NCI-H524 treated with DMSO at 0.1 percent for 48 hours (cell line): ENCODE results near the gene PLB1.

ENCODE experiments used
- DNase-seq: peaks from one replicate; lab custom pipeline; 2025; lab: John Stamatoyannopoulos, UW

PLB1 gene

DNA sequence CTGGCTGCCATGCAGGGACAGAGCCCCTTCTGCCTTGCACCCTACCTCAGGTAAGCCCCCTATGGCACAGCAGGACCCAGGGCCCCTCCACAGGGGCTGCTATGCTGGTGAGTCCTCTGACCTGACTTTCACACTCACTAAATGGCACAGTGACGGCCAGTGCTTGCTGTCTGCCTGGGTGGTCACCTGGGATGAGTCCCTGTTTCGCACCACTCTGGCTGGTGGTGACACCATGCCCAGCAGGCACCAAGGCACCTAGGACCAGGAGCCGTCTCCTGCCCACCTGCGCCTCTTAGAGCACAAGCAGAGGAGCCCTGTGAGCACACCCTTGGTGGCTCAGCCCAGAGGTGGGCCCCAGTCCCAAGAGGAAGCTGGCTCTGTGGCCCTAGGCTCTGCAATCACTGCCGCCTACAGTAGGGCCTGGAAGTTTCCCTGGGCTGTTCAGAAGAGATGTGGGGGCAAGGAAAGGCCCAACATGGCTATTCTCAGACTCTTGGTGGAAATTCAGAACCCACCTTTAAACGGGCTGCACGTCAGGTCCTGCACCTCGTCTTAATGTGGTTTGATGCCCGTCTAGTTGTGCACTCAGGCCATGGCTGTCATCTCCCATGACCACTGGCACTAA is 96.0 kb downstream of the PLB1 start:
- DNase-seq = no peak

DNA sequence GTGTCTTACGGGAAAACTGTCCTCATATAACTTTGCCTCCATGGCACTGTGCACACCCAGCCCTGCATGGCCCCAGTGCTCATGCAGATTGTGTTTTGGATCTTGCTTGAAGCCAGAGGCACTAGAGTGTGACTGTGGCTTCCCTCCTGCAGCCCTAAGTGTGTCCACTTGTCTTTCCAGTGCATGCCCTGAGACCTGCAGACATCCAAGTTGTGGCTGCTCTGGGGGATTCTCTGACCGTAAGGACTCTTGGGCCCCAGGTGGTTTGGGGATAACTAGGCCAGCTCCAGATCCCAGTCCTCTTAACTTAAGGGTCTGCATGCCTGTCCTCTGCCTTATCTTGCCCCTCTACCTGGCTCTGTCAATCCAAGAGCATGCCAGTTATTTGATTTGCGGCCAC is 96.6 kb downstream of the PLB1 start:
- no peak for DNase-seq

DNA sequence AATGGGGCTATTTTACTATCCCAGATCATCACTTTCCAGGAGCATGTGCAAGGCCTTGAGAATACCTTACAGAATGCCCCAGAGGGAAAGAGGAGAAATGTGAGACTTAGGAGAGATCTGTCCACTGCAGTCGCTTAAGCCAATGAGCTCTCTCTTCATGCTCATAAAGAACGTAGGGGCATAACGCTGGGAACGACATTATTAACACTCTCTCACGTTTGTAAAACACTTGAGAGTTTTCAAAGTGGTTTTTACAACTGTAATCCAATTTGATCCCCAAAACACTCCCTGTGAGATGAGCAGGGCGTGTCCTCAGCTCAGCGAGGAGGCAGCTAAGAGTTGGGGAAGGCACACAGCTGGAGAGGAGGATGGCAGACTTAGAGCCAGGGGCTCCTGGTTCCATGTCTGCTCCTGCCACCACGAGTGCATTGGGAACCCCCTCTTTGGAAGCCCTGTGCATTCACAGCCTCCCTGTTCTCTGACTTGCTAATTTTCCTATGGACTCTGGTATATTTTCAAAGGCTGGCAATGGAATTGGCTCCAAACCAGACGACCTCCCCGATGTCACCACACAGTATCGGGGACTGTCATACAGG is 97.4 kb downstream of the PLB1 start:
- DNase-seq = peak; percentile 80

DNA sequence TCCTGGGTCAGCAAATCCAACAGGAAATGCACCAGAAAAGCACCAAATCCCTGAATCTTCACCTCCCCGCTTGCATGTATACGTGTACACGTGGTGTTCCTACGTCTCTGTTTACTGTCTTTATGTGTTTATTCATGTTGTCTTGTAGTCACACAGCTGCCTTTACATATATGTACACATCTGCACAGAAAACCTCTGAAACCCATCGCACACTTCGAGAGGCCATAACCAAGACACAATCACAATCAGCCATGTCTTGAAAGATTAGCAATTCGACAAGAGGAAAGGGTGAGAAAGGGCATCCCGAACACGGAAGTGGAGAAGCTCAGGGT is 98.1 kb downstream of the PLB1 start:
- no peak for DNase-seq

DNA sequence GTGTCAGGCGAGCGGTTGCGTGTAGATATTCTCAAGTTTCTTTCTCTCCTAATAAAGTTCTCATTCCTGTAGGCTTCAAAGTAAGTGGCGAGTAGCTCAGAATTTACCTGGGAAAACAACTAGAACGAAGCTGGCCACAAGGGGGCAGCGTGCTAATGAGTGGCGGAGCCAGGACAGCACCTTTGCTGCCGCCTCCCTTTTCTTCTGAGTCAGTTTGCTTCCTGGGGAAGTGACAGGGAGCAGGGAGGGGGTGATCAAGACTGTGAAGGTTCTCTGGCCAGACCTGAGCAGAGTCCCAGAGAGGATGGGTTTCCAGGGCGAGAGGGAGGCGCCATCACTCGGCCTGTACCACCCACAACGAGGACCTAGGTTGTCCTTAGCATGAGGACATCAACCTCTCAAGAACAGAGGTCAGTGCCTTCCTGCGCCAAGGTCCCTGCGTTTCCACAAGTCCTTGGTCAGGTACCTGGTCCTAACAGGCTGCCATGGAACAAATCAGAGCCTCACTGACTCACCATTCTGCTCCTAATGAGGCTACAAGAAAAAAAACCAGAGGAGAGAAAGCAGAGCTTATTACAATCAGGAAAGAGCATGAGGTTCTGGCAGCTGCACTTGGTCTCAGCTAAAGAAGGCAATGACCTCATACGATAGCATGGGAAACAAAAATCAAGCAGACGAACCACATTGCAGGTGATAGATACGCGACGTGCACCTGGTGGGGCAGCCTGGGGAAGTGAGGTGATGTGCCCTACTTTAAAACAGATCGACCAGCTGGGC is 98.7 kb downstream of the PLB1 start:
- peak; percentile 20 for DNase-seq

DNA sequence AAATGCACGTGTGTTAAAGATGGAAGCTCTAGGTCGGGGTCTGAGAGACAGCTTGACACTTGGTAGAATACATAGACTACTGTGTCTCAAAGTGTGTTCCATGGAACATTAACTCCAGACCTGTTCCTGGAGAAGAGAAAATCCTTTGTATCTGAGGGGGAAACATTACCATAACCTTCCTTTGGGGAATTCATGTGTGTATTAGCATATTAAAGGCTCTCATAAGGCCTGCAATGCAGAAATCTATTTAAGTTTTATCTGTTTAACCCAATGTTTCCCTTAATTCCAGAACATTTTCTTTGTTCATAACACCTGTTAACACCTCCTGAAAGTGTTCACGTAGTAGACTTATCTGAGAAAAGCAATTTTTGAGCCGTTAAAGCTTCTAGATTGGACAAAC is 99.5 kb downstream of the PLB1 start:
- DNase-seq = no peak

DNA sequence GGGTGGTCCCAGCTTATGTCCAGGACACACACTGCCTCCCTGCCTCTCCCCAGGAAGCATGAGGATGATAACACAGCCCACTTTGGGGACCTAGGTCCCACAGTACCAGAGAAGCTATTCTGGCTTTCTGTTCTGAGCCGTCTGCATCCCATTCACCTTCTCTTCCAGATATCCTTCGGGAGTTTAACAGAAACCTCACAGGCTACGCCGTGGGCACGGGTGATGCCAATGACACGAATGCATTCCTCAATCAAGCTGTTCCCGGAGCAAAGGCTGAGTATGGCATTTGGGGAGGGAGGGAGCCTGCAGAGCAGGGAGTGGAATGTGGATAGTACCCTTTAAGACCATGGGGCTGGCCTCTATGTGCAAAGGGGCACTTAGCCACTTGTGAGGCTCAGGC is 102.6 kb downstream of the PLB1 start:
- no peak for DNase-seq

DNA sequence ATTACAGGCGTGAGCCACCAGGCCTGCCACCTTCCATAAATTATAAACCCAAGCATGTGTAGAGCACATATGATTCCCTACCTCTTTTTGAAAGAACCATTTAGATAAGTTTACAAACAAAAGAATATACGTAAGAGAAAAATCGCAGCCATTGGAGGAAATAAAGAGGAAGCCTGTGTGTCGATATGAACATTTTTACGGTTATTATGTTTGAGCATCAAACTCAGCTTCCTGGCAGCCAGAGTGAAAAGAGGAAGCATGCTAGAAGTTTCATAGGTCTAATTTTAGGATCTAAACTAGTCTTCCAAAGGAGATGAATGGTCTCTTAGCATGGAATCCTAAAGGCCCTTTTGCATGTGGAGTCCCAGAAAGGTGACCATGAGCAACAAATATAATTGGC is 104.3 kb downstream of the PLB1 start:
- DNase-seq = no peak

DNA sequence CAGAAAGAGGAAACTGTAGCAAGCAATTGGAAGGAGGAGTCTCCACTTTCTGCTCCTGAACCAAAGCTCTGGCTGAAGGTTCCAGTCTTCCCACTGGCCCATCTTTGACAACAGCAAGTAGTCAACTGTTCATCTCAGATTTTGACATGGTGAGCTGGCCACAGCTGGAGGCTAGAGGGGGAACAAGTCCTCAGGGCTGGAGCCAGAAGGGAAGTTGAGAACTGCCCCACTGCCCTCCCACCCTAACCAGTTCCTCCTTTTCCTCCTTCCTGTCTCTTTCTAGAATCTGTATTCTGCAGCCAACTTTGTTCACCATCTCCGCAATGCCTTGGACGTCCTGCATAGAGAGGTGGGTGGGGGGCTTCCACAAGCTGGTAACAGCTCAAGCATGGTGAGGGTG is 105.8 kb downstream of the PLB1 start:
- DNase-seq = no peak

DNA sequence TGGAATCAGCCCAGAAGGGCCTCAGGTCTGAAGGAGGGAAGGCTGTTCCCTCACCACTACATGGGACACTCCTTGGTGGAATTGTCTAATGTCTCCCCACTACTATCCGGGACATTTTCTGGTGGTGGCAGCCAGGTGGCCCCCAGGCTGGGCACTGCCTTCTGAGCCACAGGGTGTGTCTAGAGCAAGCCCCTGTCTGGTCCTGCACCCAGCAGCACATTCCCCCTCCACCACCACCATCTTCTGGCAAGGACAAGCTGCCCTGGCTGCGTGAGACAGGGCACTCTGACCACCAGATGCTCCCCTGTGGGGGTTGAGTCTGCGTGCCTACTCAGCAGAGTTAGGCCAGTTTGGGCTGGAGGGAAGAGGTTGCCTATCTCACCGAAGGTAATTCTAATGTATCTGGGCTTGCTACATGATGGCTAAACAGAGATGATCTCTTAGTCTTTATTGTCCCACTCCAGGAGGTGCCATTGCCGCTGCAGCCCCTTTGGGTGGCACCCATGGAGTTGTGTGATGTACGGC is 106.3 kb downstream of the PLB1 start:
- no peak for DNase-seq

DNA sequence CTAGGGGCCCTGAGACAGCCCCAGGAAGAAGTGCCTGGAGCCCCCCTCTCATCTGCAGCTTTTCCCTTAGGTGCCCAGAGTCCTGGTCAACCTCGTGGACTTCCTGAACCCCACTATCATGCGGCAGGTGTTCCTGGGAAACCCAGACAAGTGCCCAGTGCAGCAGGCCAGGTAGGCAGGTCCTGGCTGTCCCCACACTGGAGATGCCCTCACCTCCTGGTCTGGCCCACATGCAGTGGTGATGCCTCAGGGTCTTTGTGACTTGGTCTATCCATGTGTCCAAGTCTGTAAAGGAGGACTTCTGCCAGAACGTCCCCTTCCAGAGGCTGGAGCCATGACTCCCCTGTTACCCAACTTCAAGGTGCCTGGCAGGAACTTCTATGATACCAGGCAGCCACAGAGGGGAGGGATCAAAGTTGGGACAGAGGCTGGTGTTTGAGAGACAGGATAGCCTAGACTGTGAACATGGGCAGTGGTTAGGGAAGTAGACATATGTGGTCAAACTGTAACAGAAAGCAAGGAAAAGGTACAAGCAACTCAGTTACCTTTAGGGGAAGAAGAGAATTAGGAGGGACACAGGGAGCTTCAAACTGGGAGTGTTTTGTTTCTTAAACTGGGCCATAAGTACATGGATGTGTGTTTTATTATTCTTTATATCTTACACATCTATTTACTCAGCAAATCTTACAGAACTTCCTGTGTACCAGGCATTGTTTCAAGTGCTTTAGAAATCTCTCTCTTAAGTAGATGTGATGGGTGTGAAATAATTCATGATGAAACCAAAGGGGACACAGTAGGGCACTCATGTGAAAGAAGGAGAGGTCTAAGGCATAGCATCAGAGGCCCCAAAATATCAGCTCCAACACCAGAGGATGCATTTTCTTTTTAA is 107.1 kb downstream of the PLB1 start:
- no peak for DNase-seq

DNA sequence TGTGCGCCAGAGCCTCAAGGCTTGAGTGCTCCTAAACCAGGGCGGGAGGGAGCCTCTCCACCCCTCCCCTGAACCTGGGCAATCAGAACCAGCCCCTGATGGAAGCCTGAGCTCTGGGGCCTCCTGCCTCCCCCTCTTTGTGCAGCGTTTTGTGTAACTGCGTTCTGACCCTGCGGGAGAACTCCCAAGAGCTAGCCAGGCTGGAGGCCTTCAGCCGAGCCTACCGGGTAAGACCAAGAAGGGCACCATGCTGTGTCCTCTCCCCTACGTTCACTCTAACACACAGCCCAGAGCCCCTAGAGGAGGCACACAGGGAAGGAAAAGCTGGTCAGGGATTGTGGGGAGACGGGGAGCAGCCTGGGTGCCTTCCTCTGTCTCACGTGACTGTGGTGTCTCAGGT is 108.0 kb downstream of the PLB1 start:
- no peak for DNase-seq

DNA sequence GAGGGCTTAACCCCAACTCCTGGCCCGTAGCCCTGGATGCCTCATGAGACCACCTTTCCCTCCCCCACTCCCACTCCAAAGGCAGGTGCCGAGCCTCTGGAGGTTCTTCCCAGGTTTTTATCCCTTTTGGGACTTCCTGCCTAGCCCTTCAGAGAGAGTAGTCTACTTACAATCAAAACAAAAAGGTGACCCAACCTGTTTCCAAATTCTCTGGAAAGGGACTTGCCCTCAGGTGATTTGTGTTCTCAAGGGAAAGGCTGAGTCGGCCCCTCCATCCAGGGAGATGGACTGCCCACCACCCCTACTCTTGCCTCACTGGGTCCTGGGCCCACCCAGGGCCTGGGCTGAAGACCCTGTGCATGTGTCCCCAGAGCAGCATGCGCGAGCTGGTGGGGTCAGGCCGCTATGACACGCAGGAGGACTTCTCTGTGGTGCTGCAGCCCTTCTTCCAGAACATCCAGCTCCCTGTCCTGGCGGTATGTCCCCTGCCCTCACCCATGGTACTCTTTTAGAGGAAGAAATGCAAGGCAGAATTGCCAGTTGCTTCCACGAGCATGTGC is 108.5 kb downstream of the PLB1 start:
- no peak for DNase-seq

DNA sequence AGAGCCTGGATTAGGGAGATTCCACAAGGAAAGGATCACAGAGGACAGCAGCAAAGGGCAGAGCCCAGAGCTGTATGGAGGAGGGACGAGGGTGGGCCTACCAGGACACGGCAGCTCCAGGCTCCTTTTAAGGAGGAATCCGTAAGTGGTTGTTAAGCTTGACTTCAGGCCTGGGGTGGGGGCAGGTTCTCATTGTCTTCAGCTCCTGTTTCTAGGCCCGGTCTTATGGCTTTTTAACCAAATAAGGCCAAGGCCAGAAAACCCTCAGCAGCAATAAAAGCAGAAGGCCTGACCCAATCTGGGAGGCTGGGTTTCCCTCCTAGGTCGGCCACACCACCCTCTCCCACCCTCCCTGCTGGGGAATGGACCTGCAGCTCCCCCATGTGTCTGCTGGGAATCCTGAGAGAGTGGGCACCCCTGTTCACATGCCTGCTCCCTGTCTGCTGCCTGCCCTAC is 111.2 kb downstream of the PLB1 start:
- no peak for DNase-seq

DNA sequence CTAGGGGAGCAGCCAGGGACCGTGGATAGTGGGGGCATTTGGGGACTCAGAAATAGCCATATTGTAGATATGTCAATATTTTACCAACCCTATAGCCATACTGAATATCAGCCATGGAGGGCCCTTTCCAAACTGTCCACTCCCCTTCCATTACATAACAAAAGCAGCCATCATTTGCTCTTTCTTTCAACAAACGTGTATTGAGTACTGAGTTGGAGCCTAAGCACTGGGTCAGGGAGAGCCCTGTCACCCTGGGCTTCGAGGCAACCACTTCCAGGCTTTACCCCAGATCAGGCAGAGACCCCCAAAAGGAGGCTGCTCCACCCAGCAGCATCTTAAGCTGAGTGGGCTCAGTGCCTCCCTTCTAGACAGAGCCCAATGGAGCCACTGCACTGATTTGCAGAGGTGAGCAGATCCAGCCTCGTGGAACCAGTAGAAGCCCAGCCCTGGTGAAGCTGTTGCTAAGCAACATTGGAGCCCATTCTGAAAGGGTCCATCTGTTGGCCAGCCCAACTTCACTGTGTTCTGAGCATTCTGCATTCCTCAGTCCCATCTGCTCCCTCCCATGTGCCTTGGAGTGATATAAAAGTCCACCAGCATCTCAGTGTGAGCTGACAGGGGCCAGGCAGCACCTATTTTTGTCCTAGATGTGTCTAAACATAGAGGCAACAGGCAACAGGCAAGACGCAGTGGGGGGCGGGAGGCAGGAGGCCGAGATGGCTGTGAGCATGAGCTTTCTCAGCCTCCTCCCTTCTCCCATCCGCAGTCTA is 112.1 kb downstream of the PLB1 start:
- peak; percentile 85 for DNase-seq

DNA sequence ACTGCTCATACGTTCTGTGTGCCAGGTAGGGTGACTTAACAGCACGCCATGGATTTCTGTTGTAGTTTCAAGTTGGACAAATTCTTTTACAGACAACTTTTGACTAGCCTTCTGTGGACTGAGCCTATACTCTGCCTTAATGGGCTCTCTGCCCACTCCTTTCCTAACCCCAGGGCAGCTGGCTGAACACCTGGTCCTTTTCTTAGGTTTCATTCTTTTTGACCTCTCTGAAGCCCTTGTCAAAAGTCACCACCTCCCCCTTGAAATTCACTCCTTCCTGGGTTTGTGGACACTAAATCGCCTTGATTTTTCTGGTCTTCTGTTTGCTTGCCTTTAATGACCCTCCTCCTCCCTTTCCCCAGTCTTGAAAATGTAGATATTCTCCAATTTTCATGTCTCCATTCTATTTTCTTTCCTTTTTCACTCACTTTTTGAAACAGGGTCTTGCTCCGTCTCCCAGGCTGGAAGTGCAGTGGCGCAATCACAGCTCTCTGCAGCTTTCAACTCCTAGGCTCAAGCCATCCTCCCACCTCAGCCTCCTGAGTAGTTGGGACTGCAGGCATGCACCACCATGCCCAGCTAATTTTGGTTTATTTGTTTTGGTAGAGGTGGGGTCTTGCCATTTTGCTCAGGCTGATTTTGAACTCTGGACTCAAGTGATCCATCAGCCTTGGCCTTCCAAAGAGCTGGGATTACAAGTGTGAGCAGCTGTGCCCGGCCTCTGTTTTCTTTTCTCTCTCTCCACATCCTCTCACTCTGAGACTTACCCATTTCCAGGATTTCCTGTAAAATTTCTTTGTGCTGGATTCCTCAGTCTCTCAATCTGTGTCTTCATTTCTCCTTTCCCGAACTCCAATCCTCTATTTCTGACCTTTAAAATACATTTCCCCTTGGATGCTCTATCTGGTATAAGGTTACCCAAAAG is 112.9 kb downstream of the PLB1 start:
- no peak for DNase-seq

DNA sequence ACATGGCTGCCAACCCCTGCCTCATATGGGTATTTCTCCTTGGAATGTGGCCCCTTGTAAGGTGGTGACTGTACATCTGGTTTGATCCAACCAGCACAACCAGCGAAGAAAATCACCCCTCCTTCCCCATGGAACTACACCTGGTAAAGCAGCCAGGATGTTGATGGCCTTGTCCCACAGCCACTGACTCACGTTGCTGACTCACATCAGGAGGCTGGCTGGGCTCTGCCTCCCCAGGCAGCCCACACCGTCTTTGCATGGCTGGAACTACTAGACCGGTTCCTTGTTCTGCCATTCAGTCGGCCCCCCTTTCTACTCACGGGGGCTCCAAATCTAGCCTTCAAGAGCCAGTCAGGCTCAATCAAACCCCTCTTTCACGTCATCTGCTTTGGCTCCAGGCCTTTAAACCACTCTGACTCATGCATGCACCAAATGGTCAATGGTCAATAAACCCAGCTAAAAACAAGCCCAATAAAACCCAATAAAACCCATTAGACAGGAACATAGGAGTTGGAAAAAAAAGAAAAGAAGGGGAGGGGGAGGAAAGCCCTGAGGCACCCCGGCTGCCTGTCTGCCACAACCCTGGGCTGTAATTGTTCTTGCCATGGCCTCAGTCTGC is 114.8 kb downstream of the PLB1 start:
- DNase-seq = no peak

DNA sequence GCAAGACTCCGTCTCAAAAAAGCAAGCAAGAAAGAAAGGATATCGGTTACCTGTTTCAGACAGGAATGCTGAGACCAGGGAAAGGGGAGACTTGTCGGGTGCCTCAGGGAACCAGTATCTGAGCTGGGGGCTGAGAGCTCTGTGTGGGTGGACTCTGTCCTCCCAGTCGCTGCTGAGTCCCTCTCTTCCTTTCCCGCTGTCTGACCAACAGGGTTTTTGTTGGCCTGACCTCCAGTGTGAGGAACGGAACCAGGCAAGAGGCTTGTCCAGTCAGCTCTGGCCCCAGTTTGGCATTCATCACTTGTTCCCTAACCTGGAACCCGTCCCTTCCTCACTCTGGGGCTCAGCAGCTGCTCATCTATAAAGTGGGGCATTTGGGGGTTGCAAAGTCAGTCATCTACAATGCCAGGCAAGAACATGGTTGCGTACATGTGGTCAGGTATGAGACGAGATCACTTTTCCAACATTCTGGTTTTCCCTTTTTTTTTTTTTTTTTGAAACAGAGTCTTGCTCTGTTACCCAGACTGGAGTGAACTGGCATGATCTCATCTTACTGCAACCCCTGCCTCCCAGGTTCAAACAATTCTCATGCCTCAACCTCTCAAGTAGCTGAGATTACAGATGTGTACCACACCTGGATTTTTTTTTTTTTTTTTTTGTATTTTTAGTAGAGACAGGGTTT is 116.4 kb downstream of the PLB1 start:
- no peak for DNase-seq

DNA sequence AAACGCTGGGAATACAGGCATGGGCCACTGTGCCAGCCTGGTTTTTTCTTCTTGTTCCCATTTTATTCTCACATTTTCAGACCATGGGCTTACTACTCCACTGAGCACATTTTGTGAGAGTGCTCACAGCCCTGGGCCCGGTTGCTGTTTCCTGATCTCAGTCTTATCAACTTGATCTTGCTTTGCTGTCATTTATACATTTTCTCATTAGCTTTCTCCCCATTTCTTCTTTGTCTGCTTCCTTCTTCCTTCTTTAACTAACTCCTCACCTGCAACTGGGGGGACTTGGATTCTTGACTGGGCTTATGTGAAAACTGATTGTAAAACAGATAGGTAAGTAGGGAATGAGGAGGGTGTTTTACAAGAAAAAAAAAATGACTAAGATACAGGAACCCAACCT is 117.3 kb downstream of the PLB1 start:
- DNase-seq = no peak
